ENCODE data around the gene SHLD1.

- no peak for TF ChIP-seq GATA3 (IDR thresholded peaks at IDR 0.05; ENCODE audit: low read depth, low read length)
- TF ChIP-seq GATA2 (IDR thresholded peaks at IDR 0.05; ENCODE audit: low read depth, low read length) = no peak
Observed at GRCh38 chr20:5825130-5825719, 75.0 kb downstream of the SHLD1 start.
